HepG2 (cell line): ENCODE measurements around the gene TCTA. TPM values are rescaled to one million over a fixed set of nuclear protein-coding genes. Genes with fewer than 3 reads are reported as not detected.

Experiments
- CCDC6 ChIP-seq: sonication (generic); formaldehyde crosslinking; IDR thresholded peaks from 2 replicates; pipeline ENCODE4 v1.8.1; 2022; ENCODE audit warnings: mild to moderate bottlenecking, missing genetic modification reagents, moderate library complexity
- CEBPZ ChIP-seq: IDR thresholded peaks from 2 replicates; pipeline ENCODE4 v1.6.1; 2012; ENCODE audit warnings: low read length, improper control_type of control experiment
- CENPT ChIP-seq: sonication (generic); formaldehyde crosslinking; IDR thresholded peaks from 2 replicates; pipeline ENCODE4 v1.8.0; 2022; ENCODE audit warnings: low read depth, mild to moderate bottlenecking, moderate library complexity, missing genetic modification reagents
- HDAC2 ChIP-seq: sonication (generic); formaldehyde crosslinking; IDR thresholded peaks from 2 replicates; pipeline ENCODE4 v1.4.0; 2020; ENCODE audit warnings: missing genetic modification reagents
- HOXA7 ChIP-seq: sonication (generic); formaldehyde crosslinking; IDR thresholded peaks from 2 replicates; pipeline ENCODE4 v1.8.1; 2022; ENCODE audit warnings: mild to moderate bottlenecking, missing genetic modification reagents, moderate library complexity
- SRY ChIP-seq: sonication (generic); formaldehyde crosslinking; IDR thresholded peaks from 2 replicates; pipeline ENCODE4 v1.8.0; 2022; ENCODE audit warnings: mild to moderate bottlenecking, missing genetic modification reagents
- TEF ChIP-seq: sonication (generic); formaldehyde crosslinking; IDR thresholded peaks from 2 replicates; pipeline ENCODE4 v1.5.0; 2020; ENCODE audit warnings: missing genetic modification reagents
- ZKSCAN1 ChIP-seq: fragments of 150-350 bp; IDR thresholded peaks from 2 replicates; pipeline ENCODE4 v1.6.1; 2014; ENCODE audit warnings: low read length
- ZMYM2 ChIP-seq: sonication (generic); formaldehyde crosslinking; IDR thresholded peaks from 2 replicates; pipeline ENCODE4 v1.8.0; 2022; ENCODE audit warnings: mild to moderate bottlenecking, missing genetic modification reagents
- ZNF138 ChIP-seq: sonication (generic); formaldehyde crosslinking; IDR thresholded peaks from 2 replicates; pipeline ENCODE4 v1.5.0; 2020; ENCODE audit warnings: mild to moderate bottlenecking, low read depth, missing genetic modification reagents
- ZNF407 ChIP-seq: sonication (generic); formaldehyde crosslinking; IDR thresholded peaks from one replicate; pipeline ENCODE4 v1.5.1; 2020; ENCODE audit warnings: mild to moderate bottlenecking, missing genetic modification reagents; ENCODE audit errors: not compliant biosample characterization
- ZNF441 ChIP-seq: sonication (generic); formaldehyde crosslinking; IDR thresholded peaks from 2 replicates; pipeline ENCODE4 v1.7.0; 2021; ENCODE audit warnings: missing genetic modification reagents, borderline replicate concordance
- polyA plus RNA-seq, 8 experiments: library from polyadenylated mRNA; depleted of rRNA in 3 of 8; stranded (reverse) in 7 of 8; unstranded in 1 of 8; fragments of >200 nt; fragmentation: Illumina TruSeq in 4 of 8; extraction: Trizol in 4 of 8; gene quantifications; 2 replicates each; pipeline versions ENCODE4 v1.2.1 to v1.2.3, GENCODE V29; 2011 to 2016; ENCODE audit warnings: low read depth in 4 of 8, missing spikeins in 1 of 8, mixed read lengths in 1 of 8; ENCODE audit not compliant: insufficient read depth in 1 of 8
- total RNA-seq, 5 experiments: library from RNA; depleted of rRNA; stranded (reverse); fragments of >200 nt; fragmentation: Illumina TruSeq; extraction: Trizol; gene quantifications; 2 replicates each; pipeline ENCODE4 v1.2.3, GENCODE V29; 2016; ENCODE audit warnings: low read depth in 1 of 5

Gene TCTA
- total and polyA plus RNA-seq, 2 of the 13 experiments (the other 11 are each of a cell fraction or from before 2014, with no cell fraction given), result 8.3 to 13.2 TPM

- peak; percentile 88 for TF ChIP-seq SRY (CRISPR knock-in tag)
- TF ChIP-seq ZNF441 (CRISPR knock-in tag), result peak; percentile 29; the same call in 1 of the 2 replicates
- TF ChIP-seq ZKSCAN1, result no peak
- peak; percentile 82 for TF ChIP-seq HDAC2 (CRISPR knock-in tag)
- TF ChIP-seq HOXA7 (CRISPR knock-in tag), result no peak
- TF ChIP-seq TEF (CRISPR knock-in tag), result no peak
- TF ChIP-seq ZNF138, result no peak; the same call in 1 of the 2 replicates
- TF ChIP-seq CENPT (CRISPR knock-in tag), result no peak; the same call in 1 of the 2 replicates
- TF ChIP-seq ZNF407 (CRISPR knock-in tag), result peak; percentile 92
- TF ChIP-seq ZMYM2, result 0 out of 2 replicates have a peak, but pooled peaks have one; percentile 56
- TF ChIP-seq CCDC6, result no peak
- TF ChIP-seq CEBPZ, result no peak
Measured at GRCh38 chr3:49411968-49412631, at the start of gene TCTA, which contains the start of gene RHOA (continued).
